Fibroblast of pulmonary artery (primary cell): Measurements from ENCODE around the gene ZNF700.
"Not testable (repeated sequence)": the region's sequence is repeated elsewhere in the genome, so short reads cannot be mapped to it uniquely, and the experiment has no call there.

ENCODE experiments used
- DNase-seq: peaks from one replicate; pipeline ENCODE4 v3.0.0-alpha.2; 2010; ENCODE audit warnings: low read depth
- H3K4me3 ChIP-seq: replicated peaks from 2 replicates; pipeline ENCODE4 v1.5.1; 2011; ENCODE audit warnings: low read depth, mild to moderate bottlenecking, control low read depth, low read length, moderate library complexity
- CTCF ChIP-seq: IDR thresholded peaks from 2 replicates; pipeline ENCODE4 v1.5.1; 2011; ENCODE audit warnings: mild to moderate bottlenecking, control low read depth, low read length, inconsistent platforms; ENCODE audit errors: missing control alignments

Gene ZNF700

GRCh38 chr19:11887611-11888531 lies 37.0 kb upstream of the ZNF700 start, which contains the start of gene ZNF69:
Gene ZNF69 (plus strand): TSS chr19:11887782. CDS start chr19:11887924, 142 bp downstream.
- H3K4me3 ChIP-seq: peak within 1 kb of the TSS; percentile 85
- DNase-seq: peak; percentile 62
- TF ChIP-seq CTCF: peak; percentile 12

- not testable (repeated sequence) for H3K4me3 ChIP-seq
- DNase-seq: peak; percentile 34
These were observed 35.0 kb upstream of the ZNF700 start for GRCh38 chr19:11889901-11890300.

GRCh38 chr19:11890634-11891033 lies 34.3 kb upstream of the ZNF700 start:
- no peak overlapping the region for H3K4me3 ChIP-seq
- no peak for TF ChIP-seq CTCF
- no peak for DNase-seq

GRCh38 chr19:11894851-11895250 lies 30.1 kb upstream of the ZNF700 start:
- H3K4me3 ChIP-seq: no peak overlapping the region
- DNase-seq: no peak
- TF ChIP-seq CTCF: no peak

- TF ChIP-seq CTCF: no peak
- DNase-seq: no peak
- no peak overlapping the region for H3K4me3 ChIP-seq
These were observed 22.7 kb upstream of the ZNF700 start for GRCh38 chr19:11902228-11902627.

- DNase-seq: no peak
- no peak overlapping the region for H3K4me3 ChIP-seq
- no peak for TF ChIP-seq CTCF
These were observed 19.0 kb upstream of the ZNF700 start for GRCh38 chr19:11905928-11906327.

- DNase-seq, H3K4me3 ChIP-seq: not testable (repeated sequence)
These were observed 13.0 kb upstream of the ZNF700 start for GRCh38 chr19:11911937-11912336.

GRCh38 chr19:11914417-11915051 lies 10.4 kb upstream of the ZNF700 start:
- not testable (repeated sequence) for H3K4me3 ChIP-seq, DNase-seq
